ENCODE results near the gene CARMIL1. TPM values are rescaled to one million over a fixed set of nuclear protein-coding genes. Genes with fewer than 3 reads are reported as not detected.

Gene CARMIL1
- total and polyA plus RNA-seq, 10 of the 15 experiments (the other 5 are each of a cell fraction or from before 2014, with no cell fraction given) = 6.4 to 18.1 (median 10.3) TPM

- no peaks in the 10 kb centered on the region for H3K9me3 ChIP-seq (replicated peaks; ENCODE audit: control insufficient read depth, insufficient read depth, low read length)
- H3K36me3 ChIP-seq (ENCODE audit: control insufficient read depth in 2 of 2, insufficient read depth in 2 of 2, low read length in 1 of 2) = no peaks in the 10 kb centered on the region
- ATAC-seq (no peak), FAIRE-seq (no peak), DNase-seq (ENCODE audit: low read depth, low spot score) (no peak)
- H3K4me1 ChIP-seq (ENCODE audit: control insufficient read depth, insufficient read depth, low read length) = no peaks in the 10 kb centered on the region
- ChIA-PET POLR2A (no interaction called here), RAD21 (ENCODE audit: unreplicated experiment) (interaction anchor here (0.7 kb wide), 1 partner anchor 366 kb away, joined by 3 read pairs; no protein-coding TSS in a partner anchor), CTCF (interaction anchor here (0.7 to 1.8 kb wide), 5 partner anchors 8 to 321 kb away, joined by 3 to 8 read pairs (median 3); no protein-coding TSS in a partner anchor), SMC1A (ENCODE audit: uncharacterized antibody, unreplicated experiment) (interaction anchor here (1.0 to 3.1 kb wide), 3 partner anchors 12 to 321 kb away, joined by 3 to 14 read pairs (median 3); no protein-coding TSS in a partner anchor)
- no peaks in the 10 kb centered on the region for H3K79me2 ChIP-seq (ENCODE audit: control insufficient read depth, insufficient read depth, low read length)
- H3K4me3 ChIP-seq = no peak overlapping the region
- no peaks in the 10 kb centered on the region for H3K27me3 ChIP-seq (replicated peaks in 1 of 2; ENCODE audit: control insufficient read depth in 2 of 2, insufficient read depth in 2 of 2, low read length in 1 of 2)
- H3K27ac ChIP-seq (ENCODE audit: control insufficient read depth, insufficient read depth) = no peak overlapping the region
- no peak overlapping the region for H3K4me2 ChIP-seq (ENCODE audit: control insufficient read depth, insufficient read depth)
- WGBS (ENCODE audit: insufficient coverage, insufficient replicate concordance, low lambda C conversion rate, missing lambda C conversion rate) = 100% methylated on average over 1 of the region's 3 CpGs
- in situ Hi-C loops (cut with MboI) = no loop called here
- no TSS peak for BruUV-seq (replicated peaks)
- no peak overlapping the region for H2AFZ ChIP-seq (ENCODE audit: control insufficient read depth, low read depth, low read length)
- no peak overlapping the region for H3K9ac ChIP-seq (ENCODE audit: control insufficient read depth, insufficient read depth, low read length)
- no peaks in the 10 kb centered on the region for H4K20me1 ChIP-seq (ENCODE audit: control insufficient read depth, insufficient read depth)
- TF ChIP-seq CHD1 (IDR thresholded peaks at IDR 0.05; ENCODE audit: low read depth, low read length) = no peak
- no peak for TF ChIP-seq NKRF (conservative IDR thresholded peaks at IDR 0.05)
- intact Hi-C loops (cut with micrococcal nuclease; ENCODE audit: unreplicated experiment) = no loop called here
Observed at GRCh38 chr6:25586927-25587326, 307.8 kb downstream of the CARMIL1 start.

GRCh38 chr6:25590986-25591385 is 311.8 kb downstream of the CARMIL1 start:
- CTCF ChIA-PET = interaction anchor here (0.6 to 3.0 kb wide), 7 partner anchors 10 to 877 kb away, joined by 3 to 13 read pairs (median 6); no protein-coding TSS in a partner anchor
- H3K36me3 ChIP-seq (ENCODE audit: control insufficient read depth in 2 of 2, insufficient read depth in 2 of 2, low read length in 1 of 2) = no peaks in the 10 kb centered on the region
- no peaks in the 10 kb centered on the region for H3K79me2 ChIP-seq (ENCODE audit: control insufficient read depth, insufficient read depth, low read length)
- H3K9ac ChIP-seq (ENCODE audit: control insufficient read depth, insufficient read depth, low read length) = no peak overlapping the region
- no peak overlapping the region for H2AFZ ChIP-seq (ENCODE audit: control insufficient read depth, low read depth, low read length)
- POLR2A ChIA-PET = no interaction called here
- no peaks in the 10 kb centered on the region for H4K20me1 ChIP-seq (ENCODE audit: control insufficient read depth, insufficient read depth)
- H3K27ac ChIP-seq (ENCODE audit: control insufficient read depth, insufficient read depth) = no peak overlapping the region
- 59% methylated on average over 5 of the region's 5 CpGs for WGBS (ENCODE audit: insufficient coverage, insufficient replicate concordance, low lambda C conversion rate, missing lambda C conversion rate)
- DNase-seq (ENCODE audit: low read depth, low spot score) = no peak
- no peaks in the 10 kb centered on the region for H3K27me3 ChIP-seq (replicated peaks in 1 of 2; ENCODE audit: control insufficient read depth in 2 of 2, insufficient read depth in 2 of 2, low read length in 1 of 2)
- ATAC-seq = no peak
- no peaks in the 10 kb centered on the region for H3K9me3 ChIP-seq (replicated peaks; ENCODE audit: control insufficient read depth, insufficient read depth, low read length)
- intact Hi-C loops (cut with micrococcal nuclease; ENCODE audit: unreplicated experiment) = no loop called here
- RAD21 ChIA-PET (ENCODE audit: unreplicated experiment) = interaction anchor here (0.7 kb wide), 1 partner anchor 127 kb away, joined by 3 read pairs; no protein-coding TSS in a partner anchor
- no peak overlapping the region for H3K4me2 ChIP-seq (ENCODE audit: control insufficient read depth, insufficient read depth)
- SMC1A ChIA-PET (ENCODE audit: uncharacterized antibody, unreplicated experiment) = interaction anchor here (1.1 to 3.6 kb wide), 4 partner anchors 10 to 368 kb away, joined by 3 to 13 read pairs (median 4); no protein-coding TSS in a partner anchor
- no peaks in the 10 kb centered on the region for H3K4me1 ChIP-seq (ENCODE audit: control insufficient read depth, insufficient read depth, low read length)
- no TSS peak for BruUV-seq (replicated peaks)
- no peak overlapping the region for H3K4me3 ChIP-seq
- in situ Hi-C loops (cut with MboI) = no loop called here
- no peak for FAIRE-seq
- TF ChIP-seq PAX8 (IDR thresholded peaks at IDR 0.05) (no peak), MTA3 (IDR thresholded peaks at IDR 0.05; ENCODE audit: borderline replicate concordance, low read length) (no peak), RELA (IDR thresholded peaks at IDR 0.05; ENCODE audit: borderline replicate concordance, partially characterized antibody) (no peak), SREBF1 (IDR thresholded peaks at IDR 0.05; ENCODE audit: low read length) (no peak), CTCF (IDR thresholded peaks at IDR 0.05 in 2 of 3, conservative IDR thresholded peaks at IDR 0.05 in 1 of 3; ENCODE audit: control insufficient read depth in 2 of 3, extremely low read depth in 1 of 3, insufficient read depth in 1 of 3, low read depth in 3 of 3, low read length in 3 of 3) (no peak), MEF2A (IDR thresholded peaks at IDR 0.05; ENCODE audit: insufficient read depth, low read depth, low read length) (no peak), WRNIP1 (IDR thresholded peaks at IDR 0.05; ENCODE audit: borderline replicate concordance, low read depth, low read length) (no peak), BACH1 (IDR thresholded peaks at IDR 0.05; ENCODE audit: borderline replicate concordance) (no peak), ELK1 (IDR thresholded peaks at IDR 0.05; ENCODE audit: low read depth, low read length) (no peak), EP300 (IDR thresholded peaks at IDR 0.05; ENCODE audit: borderline replicate concordance in 1 of 2, control insufficient read depth in 1 of 2, low read depth in 2 of 2, low read length in 2 of 2) (no peak)
